ENCODE data around the gene GTPBP1.

Gene GTPBP1

GRCh38 chr22:38740754-38741153 lies 35.0 kb downstream of the GTPBP1 start:
- H3K27me3 ChIP-seq (ENCODE audit: control insufficient read depth in 1 of 2, insufficient read depth in 2 of 2, low read length in 2 of 2), result no peaks in the 10 kb centered on the region
- H3K4me1 ChIP-seq (ENCODE audit: control insufficient read depth, insufficient read depth, low read length), result no peaks in the 10 kb centered on the region
- no peak overlapping the region for H3K9ac ChIP-seq (ENCODE audit: low read length in 2 of 2)
- no peaks in the 10 kb centered on the region for H3K9me3 ChIP-seq (ENCODE audit: control insufficient read depth in 2 of 2, low read length in 2 of 2)
- peaks cover 83 to 87% of the 10 kb centered on the region in 2 donors for H3K36me3 ChIP-seq (ENCODE audit: control insufficient read depth in 2 of 2, insufficient read depth in 2 of 2, low read length in 2 of 2)
- no peak overlapping the region for H3K27ac ChIP-seq (ENCODE audit: low read length)
- H3K4me3 ChIP-seq (ENCODE audit: low read length in 2 of 2), result no peak overlapping the region

GRCh38 chr22:38741166-38741565 lies 35.4 kb downstream of the GTPBP1 start:
- no peaks in the 10 kb centered on the region for H3K27me3 ChIP-seq (ENCODE audit: control insufficient read depth in 1 of 2, insufficient read depth in 2 of 2, low read length in 2 of 2)
- H3K36me3 ChIP-seq (ENCODE audit: control insufficient read depth in 2 of 2, insufficient read depth in 2 of 2, low read length in 2 of 2), result peaks cover 83 to 88% of the 10 kb centered on the region in 2 donors
- no peak overlapping the region for H3K9ac ChIP-seq (ENCODE audit: low read length in 2 of 2)
- no peak overlapping the region for H3K4me3 ChIP-seq (ENCODE audit: low read length in 2 of 2)
- no peaks in the 10 kb centered on the region for H3K4me1 ChIP-seq (ENCODE audit: control insufficient read depth, insufficient read depth, low read length)
- H3K27ac ChIP-seq (ENCODE audit: low read length), result no peak overlapping the region
- H3K9me3 ChIP-seq (ENCODE audit: control insufficient read depth in 2 of 2, low read length in 2 of 2), result no peaks in the 10 kb centered on the region

GRCh38 chr22:38741576-38741975 lies 35.8 kb downstream of the GTPBP1 start:
- Histone ChIP-seq H3K9ac (ENCODE audit: low read length in 2 of 2) (no peak overlapping the region), H3K36me3 (ENCODE audit: control insufficient read depth in 2 of 2, insufficient read depth in 2 of 2, low read length in 2 of 2) (peaks cover 82 to 86% of the 10 kb centered on the region in 2 donors), H3K4me1 (ENCODE audit: control insufficient read depth, insufficient read depth, low read length) (no peaks in the 10 kb centered on the region)

GRCh38 chr22:38742176-38742942 lies 36.6 kb downstream of the GTPBP1 start:
- H3K27ac ChIP-seq (ENCODE audit: low read length), result no peak overlapping the region
- no peak overlapping the region for H3K4me3 ChIP-seq (ENCODE audit: low read length in 2 of 2)
- H3K4me1 ChIP-seq (ENCODE audit: control insufficient read depth, insufficient read depth, low read length), result no peaks in the 10 kb centered on the region
- no peaks in the 10 kb centered on the region for H3K9me3 ChIP-seq (ENCODE audit: control insufficient read depth in 2 of 2, low read length in 2 of 2)
- H3K36me3 ChIP-seq (ENCODE audit: control insufficient read depth in 2 of 2, insufficient read depth in 2 of 2, low read length in 2 of 2), result peaks cover 74 to 79% of the 10 kb centered on the region in 2 donors
- no peak overlapping the region for H3K9ac ChIP-seq (ENCODE audit: low read length in 2 of 2)
- no peaks in the 10 kb centered on the region for H3K27me3 ChIP-seq (ENCODE audit: control insufficient read depth in 1 of 2, insufficient read depth in 2 of 2, low read length in 2 of 2)

More at GRCh38 chr22:38741576-38741975, 35.8 kb downstream of the GTPBP1 start:
- no peaks in the 10 kb centered on the region for H3K27me3 ChIP-seq (ENCODE audit: control insufficient read depth in 1 of 2, insufficient read depth in 2 of 2, low read length in 2 of 2)
- H3K9me3 ChIP-seq (ENCODE audit: control insufficient read depth in 2 of 2, low read length in 2 of 2), result no peaks in the 10 kb centered on the region
- H3K27ac ChIP-seq (ENCODE audit: low read length), result no peak overlapping the region
- no peak overlapping the region for H3K4me3 ChIP-seq (ENCODE audit: low read length in 2 of 2)

- H3K4me3 ChIP-seq (ENCODE audit: low read length in 2 of 2), result no peak overlapping the region
- no peaks in the 10 kb centered on the region for H3K27me3 ChIP-seq (ENCODE audit: control insufficient read depth in 1 of 2, insufficient read depth in 2 of 2, low read length in 2 of 2)
- peaks cover 69 to 71% of the 10 kb centered on the region in 2 donors for H3K36me3 ChIP-seq (ENCODE audit: control insufficient read depth in 2 of 2, insufficient read depth in 2 of 2, low read length in 2 of 2)
- H3K4me1 ChIP-seq (ENCODE audit: control insufficient read depth, insufficient read depth, low read length), result no peaks in the 10 kb centered on the region
- no peak overlapping the region for H3K27ac ChIP-seq (ENCODE audit: low read length)
- H3K9me3 ChIP-seq (ENCODE audit: control insufficient read depth in 2 of 2, low read length in 2 of 2), result no peaks in the 10 kb centered on the region
- H3K9ac ChIP-seq (ENCODE audit: low read length in 2 of 2), result no peak overlapping the region
Observed at GRCh38 chr22:38744981-38745380, 39.2 kb downstream of the GTPBP1 start.

GRCh38 chr22:38745676-38746460 lies 40.1 kb downstream of the GTPBP1 start:
- H3K27ac ChIP-seq (ENCODE audit: low read length), result no peak overlapping the region
- no peak overlapping the region for H3K4me3 ChIP-seq (ENCODE audit: low read length in 2 of 2)
- H3K27me3 ChIP-seq (ENCODE audit: control insufficient read depth in 1 of 2, insufficient read depth in 2 of 2, low read length in 2 of 2), result no peaks in the 10 kb centered on the region
- no peaks in the 10 kb centered on the region for H3K9me3 ChIP-seq (ENCODE audit: control insufficient read depth in 2 of 2, low read length in 2 of 2)
- no peak overlapping the region for H3K9ac ChIP-seq (ENCODE audit: low read length in 2 of 2)
- H3K36me3 ChIP-seq (ENCODE audit: control insufficient read depth in 2 of 2, insufficient read depth in 2 of 2, low read length in 2 of 2), result peaks cover 71 to 73% of the 10 kb centered on the region in 2 donors
- H3K4me1 ChIP-seq (ENCODE audit: control insufficient read depth, insufficient read depth, low read length), result no peaks in the 10 kb centered on the region

- Histone ChIP-seq H3K36me3 (ENCODE audit: control insufficient read depth in 2 of 2, insufficient read depth in 2 of 2, low read length in 2 of 2) (peaks cover 62 to 70% of the 10 kb centered on the region in 2 donors), H3K9me3 (ENCODE audit: control insufficient read depth in 2 of 2, low read length in 2 of 2) (no peaks in the 10 kb centered on the region), H3K27me3 (ENCODE audit: control insufficient read depth in 1 of 2, insufficient read depth in 2 of 2, low read length in 2 of 2) (no peaks in the 10 kb centered on the region), H3K4me3 (ENCODE audit: low read length in 2 of 2) (no peak overlapping the region), H3K4me1 (ENCODE audit: control insufficient read depth, insufficient read depth, low read length) (peaks cover 7% of the 10 kb centered on the region), H3K27ac (ENCODE audit: low read length) (no peak overlapping the region), H3K9ac (ENCODE audit: low read length in 2 of 2) (peak overlapping the region in 1 of 2 donors; percentile 5)
Observed at GRCh38 chr22:38748487-38749136, 42.9 kb downstream of the GTPBP1 start.

- H3K4me3 ChIP-seq (ENCODE audit: low read length in 2 of 2), result no peak overlapping the region
Observed at GRCh38 chr22:38750104-38750503, 44.4 kb downstream of the GTPBP1 start.

GRCh38 chr22:38750638-38751037 lies 44.9 kb downstream of the GTPBP1 start:
- Histone ChIP-seq H3K4me1 (ENCODE audit: control insufficient read depth, insufficient read depth, low read length) (peaks cover 19% of the 10 kb centered on the region), H3K36me3 (ENCODE audit: control insufficient read depth in 2 of 2, insufficient read depth in 2 of 2, low read length in 2 of 2) (peaks cover 50 to 56% of the 10 kb centered on the region in 2 donors), H3K9me3 (ENCODE audit: control insufficient read depth in 2 of 2, low read length in 2 of 2) (no peaks in the 10 kb centered on the region), H3K27me3 (ENCODE audit: control insufficient read depth in 1 of 2, insufficient read depth in 2 of 2, low read length in 2 of 2) (no peaks in the 10 kb centered on the region), H3K4me3 (ENCODE audit: low read length in 2 of 2) (no peak overlapping the region), H3K9ac (ENCODE audit: low read length in 2 of 2) (no peak overlapping the region), H3K27ac (ENCODE audit: low read length) (no peak overlapping the region)

More at GRCh38 chr22:38750104-38750503, 44.4 kb downstream of the GTPBP1 start:
- Histone ChIP-seq H3K27ac (ENCODE audit: low read length) (no peak overlapping the region), H3K9ac (ENCODE audit: low read length in 2 of 2) (no peak overlapping the region), H3K36me3 (ENCODE audit: control insufficient read depth in 2 of 2, insufficient read depth in 2 of 2, low read length in 2 of 2) (peaks cover 55 to 61% of the 10 kb centered on the region in 2 donors), H3K27me3 (ENCODE audit: control insufficient read depth in 1 of 2, insufficient read depth in 2 of 2, low read length in 2 of 2) (no peaks in the 10 kb centered on the region), H3K9me3 (ENCODE audit: control insufficient read depth in 2 of 2, low read length in 2 of 2) (no peaks in the 10 kb centered on the region), H3K4me1 (ENCODE audit: control insufficient read depth, insufficient read depth, low read length) (peaks cover 19% of the 10 kb centered on the region)

GRCh38 chr22:38751066-38751421 lies 45.3 kb downstream of the GTPBP1 start:
- Histone ChIP-seq H3K27me3 (ENCODE audit: control insufficient read depth in 1 of 2, insufficient read depth in 2 of 2, low read length in 2 of 2) (no peaks in the 10 kb centered on the region), H3K9ac (ENCODE audit: low read length in 2 of 2) (no peak overlapping the region), H3K4me1 (ENCODE audit: control insufficient read depth, insufficient read depth, low read length) (peaks cover 19% of the 10 kb centered on the region), H3K36me3 (ENCODE audit: control insufficient read depth in 2 of 2, insufficient read depth in 2 of 2, low read length in 2 of 2) (peaks cover 46 to 52% of the 10 kb centered on the region in 2 donors), H3K27ac (ENCODE audit: low read length) (no peak overlapping the region), H3K4me3 (ENCODE audit: low read length in 2 of 2) (no peak overlapping the region), H3K9me3 (ENCODE audit: control insufficient read depth in 2 of 2, low read length in 2 of 2) (no peaks in the 10 kb centered on the region)
